GM12864 (cell line): Measurements from ENCODE around the gene GZF1.

Experiments used
- DNase-seq: peaks from one replicate; pipeline ENCODE4 v3.0.0-alpha.2; 2011; ENCODE audit warnings: low read depth
- H3K4me3 ChIP-seq: 2 replicates; pipeline ENCODE4 v1.5.1; 2011; ENCODE audit warnings: mild to moderate bottlenecking, low read depth, low read length, control low read depth
- CTCF ChIP-seq: IDR thresholded peaks from 2 replicates; pipeline ENCODE4 v1.5.1; 2011; ENCODE audit warnings: low read depth, mild to moderate bottlenecking, moderate library complexity, low read length, control low read depth, inconsistent platforms; ENCODE audit errors: missing control alignments

The GZF1 gene

GRCh38 chr20:23334111-23334510 lies 27.9 kb upstream of the GZF1 start:
- no peak for TF ChIP-seq CTCF
- no peak for DNase-seq
- no peak overlapping the region for H3K4me3 ChIP-seq

DNA sequence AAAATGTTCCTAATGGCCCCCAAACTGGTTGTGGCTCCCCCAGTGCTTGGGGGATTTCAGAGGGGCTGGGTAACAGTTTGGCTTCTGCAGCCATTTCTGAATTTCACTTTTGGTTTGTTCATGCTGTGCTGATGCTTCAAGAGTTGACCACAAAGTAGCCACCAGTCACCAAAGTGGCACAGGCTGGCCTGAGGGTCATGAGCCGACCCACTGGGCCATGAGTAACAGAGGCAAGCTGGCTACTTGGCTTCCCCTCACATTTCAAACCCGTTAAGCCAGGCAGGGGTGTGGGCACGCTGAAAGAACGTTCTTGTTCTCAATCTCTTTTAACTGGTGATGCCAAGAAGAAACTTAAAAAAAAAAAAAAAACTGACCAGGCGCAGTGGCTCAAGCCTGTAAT lies 26.5 kb upstream of the GZF1 start:
- TF ChIP-seq CTCF: no peak
- no peak for DNase-seq

GRCh38 chr20:23336476-23336875 lies 25.5 kb upstream of the GZF1 start:
- no peak for DNase-seq
- H3K4me3 ChIP-seq: no peak overlapping the region
- TF ChIP-seq CTCF: no peak

More for the DNA sequence above, 26.5 kb upstream of the GZF1 start:
- H3K4me3 ChIP-seq: no peak overlapping the region

DNA sequence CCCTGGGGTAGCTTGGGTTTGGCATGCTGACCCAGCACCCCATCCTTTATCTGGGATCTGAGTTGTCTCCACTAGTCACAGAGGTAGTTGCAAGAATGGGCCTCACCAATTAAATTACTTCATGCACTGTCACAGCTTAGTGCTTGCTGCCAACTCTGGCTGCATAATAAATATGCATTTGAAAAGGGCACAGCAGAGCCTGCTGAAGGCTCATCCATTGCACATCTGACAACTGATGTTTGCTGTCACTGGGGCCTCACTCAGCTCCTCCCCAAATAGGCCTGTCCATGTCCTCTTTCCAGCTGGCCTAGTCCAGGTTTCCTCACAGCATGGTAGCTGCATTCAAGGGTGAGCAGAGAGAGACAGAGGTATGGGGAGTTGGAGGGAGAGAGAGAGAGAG lies 24.7 kb upstream of the GZF1 start:
- H3K4me3 ChIP-seq: no peak overlapping the region
- TF ChIP-seq CTCF: no peak
- no peak for DNase-seq

DNA sequence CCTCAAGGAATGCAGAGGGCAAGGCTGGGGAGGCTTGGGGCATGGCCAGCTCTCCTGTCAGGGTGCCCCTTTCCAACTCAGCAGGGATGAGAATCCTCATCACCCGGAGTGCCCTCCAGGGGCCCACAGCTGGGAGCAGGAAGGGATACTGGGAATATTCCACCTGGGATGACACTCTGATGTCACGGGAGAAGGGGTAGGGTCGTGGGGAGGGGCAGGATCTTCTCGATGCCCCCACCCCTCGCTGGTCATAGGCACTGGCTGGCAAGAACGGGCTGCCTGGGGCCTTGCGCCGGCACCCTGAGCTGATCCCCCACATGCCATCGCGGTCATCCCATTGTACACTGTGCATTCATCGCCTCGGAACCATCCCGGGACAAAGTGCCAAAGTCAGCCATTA lies 22.0 kb upstream of the GZF1 start:
- no peak overlapping the region for H3K4me3 ChIP-seq
- DNase-seq: no peak
- no peak for TF ChIP-seq CTCF

- H3K4me3 ChIP-seq: no peak overlapping the region
- DNase-seq: no peak
- TF ChIP-seq CTCF: peak; percentile 42
Observed at GRCh38 chr20:23340524-23340923, 21.5 kb upstream of the GZF1 start.

- no peak overlapping the region for H3K4me3 ChIP-seq
- no peak for TF ChIP-seq CTCF
- DNase-seq: no peak
Observed at GRCh38 chr20:23341073-23341472, 20.9 kb upstream of the GZF1 start.
